NCI-H510A treated with DMSO at 0.1 percent for 48 hours (cell line): ENCODE data around the gene CASKIN2.
A peak's percentile ranks its signal among the peaks of the same experiment; 100 is the strongest.
"Not testable (repeated sequence)": the region's sequence is repeated elsewhere in the genome, so short reads cannot be mapped to it uniquely, and the experiment has no call there.

Experiments used
- DNase-seq: peaks from one replicate; lab custom pipeline; 2025; lab: John Stamatoyannopoulos, UW

The CASKIN2 gene

DNA sequence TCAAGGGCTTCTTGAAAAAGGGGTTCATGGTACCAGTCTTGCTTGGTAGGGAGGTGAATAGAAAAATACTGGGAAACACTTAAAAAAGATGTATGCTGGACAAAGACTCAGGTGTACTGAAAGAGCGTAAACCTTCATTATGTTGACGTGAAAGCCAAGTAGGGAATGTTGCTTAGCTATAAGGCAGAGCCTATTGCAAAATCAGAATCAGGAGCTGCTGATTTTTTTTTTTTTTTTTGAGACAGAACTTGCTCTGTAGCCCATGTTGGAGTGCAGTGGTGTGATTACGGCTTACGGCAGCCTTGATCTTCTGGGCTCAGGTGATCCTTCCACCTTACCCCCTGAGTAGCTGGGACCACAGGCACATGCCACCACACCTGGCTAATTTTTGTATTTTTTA, 55.0 kb downstream of the CASKIN2 start:
- DNase-seq, result no peak

DNA sequence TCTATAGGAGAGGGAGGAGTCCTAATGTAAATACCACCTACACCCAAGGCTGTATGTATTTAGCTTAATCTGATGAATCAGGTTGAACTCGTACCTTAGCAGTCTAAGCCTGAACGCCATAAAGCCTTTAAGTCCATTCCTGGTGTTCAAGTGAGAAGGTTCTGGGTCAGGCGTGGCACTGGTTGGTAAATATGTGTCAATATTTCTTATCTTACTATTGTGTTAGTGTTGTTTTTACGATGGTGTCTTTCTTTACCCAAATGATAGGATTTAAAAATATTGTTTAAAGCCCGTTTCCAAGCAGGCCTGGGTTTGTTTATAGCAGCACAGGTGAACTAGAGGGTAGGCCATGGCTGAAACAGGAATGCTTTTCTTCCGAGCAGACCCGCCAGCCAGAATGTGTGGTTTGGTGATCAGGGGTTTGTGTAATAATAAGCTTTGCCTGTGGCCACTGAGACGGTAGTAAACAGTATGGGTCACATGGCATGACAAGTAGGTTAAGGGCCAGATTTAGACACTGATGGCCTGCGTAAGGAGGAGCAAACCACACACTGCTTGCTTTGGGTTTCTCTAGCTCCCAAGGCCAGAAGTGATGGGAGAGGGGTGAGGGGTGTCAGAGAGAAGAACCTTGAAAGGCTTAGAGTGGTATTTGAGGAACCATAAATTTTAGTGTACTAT, 55.6 kb downstream of the CASKIN2 start:
- DNase-seq, result peak; percentile 27

DNA sequence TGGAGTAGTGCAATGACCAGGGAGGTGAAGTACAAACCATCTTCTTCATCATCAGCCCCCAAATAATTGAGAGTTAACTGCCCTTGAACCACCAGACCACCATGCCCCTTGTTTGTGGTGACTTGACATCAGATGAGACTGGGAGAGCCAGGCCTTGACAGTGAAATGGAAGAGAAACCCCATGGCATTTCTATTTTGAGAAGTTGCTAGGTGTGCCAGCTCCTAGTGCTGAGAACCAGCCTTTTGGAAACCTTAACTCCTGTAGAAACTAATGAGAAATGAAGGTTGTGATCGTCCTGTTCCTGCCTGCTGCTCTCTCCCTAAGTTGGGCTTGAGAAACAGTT, 56.1 kb downstream of the CASKIN2 start:
- DNase-seq, result peak; percentile 18

DNA sequence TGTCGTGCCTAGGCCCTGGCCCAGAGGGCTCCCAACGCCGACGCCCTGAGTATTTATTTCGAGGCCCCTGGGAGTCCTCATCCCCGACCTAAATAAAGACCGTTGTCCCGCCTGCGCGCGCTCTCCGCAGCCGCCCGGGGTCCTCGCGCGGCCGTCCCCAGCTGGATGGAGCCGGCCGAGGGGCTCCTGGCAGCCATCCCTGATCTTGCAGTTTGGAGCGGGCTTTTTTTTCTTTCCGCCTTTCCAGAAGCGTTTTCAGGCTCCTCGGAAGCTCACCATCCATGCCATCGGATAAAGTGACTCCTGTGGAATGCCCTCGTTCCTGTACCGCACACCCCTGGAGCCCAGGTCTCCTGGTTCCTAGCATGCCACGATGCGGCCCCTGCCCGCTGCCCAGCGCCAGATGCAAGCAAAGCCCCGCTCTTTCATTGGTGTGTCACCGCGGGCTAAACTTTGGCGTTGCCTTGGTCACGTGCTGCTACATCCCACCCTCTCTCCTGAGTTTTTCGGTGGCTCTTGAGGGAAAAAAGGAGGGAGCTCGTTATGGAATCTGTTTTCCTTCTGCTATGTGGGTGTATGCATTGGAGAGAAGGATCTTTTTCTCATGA, 58.2 kb downstream of the CASKIN2 start:
- DNase-seq, result peak; percentile 43

DNA sequence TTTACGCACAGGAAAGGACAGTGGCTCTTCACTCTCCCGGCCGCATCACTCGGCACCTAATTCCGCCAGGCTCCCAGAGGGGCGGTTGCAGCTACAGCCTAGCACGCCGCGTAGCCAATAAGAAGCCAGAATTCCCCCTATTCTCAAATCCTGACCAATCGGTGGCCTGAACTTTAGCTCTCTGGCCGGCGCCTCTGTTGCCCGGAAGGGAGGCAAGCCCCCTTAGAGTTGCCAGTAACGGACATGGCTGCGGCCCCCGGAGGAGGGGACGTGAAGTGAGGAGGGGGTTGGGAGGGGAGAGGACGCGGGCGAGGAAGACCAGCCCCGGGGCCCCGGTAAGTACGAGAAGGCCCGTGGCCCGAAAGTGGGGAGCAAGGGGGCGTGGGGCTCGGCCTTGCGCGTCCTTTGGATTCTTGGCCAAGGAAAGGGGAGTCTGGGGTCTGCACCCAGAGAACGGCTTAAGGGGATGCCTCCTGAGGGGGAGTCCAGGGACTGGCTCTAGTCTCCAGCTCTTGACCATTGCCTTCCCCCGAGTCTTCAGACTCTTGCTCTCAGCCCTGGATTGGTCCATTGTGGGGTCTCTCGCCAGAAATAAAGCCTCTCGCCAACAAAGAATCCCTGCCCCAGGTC, 58.8 kb downstream of the CASKIN2 start, which contains the start of gene TMEM94:
TSS of gene TMEM94 (plus strand) at position 219 of the 630 bp plus-strand sequence. CDS start 15,271 bp downstream, outside the sequence.
- peak; percentile 96 for DNase-seq

DNA sequence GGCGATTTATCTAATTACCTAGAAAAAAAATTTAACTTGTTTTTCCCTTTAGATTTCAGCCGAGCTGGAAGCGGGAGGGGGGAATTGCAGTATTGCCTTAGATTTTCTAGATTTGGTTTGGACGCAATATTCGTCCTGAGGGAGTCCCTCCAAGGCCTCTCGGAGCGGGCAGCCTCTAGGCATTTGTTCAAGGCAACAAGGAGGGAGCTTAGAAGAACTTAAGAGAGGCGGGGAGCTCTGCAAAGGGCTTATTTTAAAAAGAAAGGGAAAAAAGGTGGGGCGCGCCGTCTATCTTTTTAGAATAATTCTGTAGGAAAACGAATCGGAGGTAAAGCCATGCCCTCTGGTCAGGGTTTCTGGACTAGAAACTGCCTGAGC, 59.3 kb downstream of the CASKIN2 start:
- no peak for DNase-seq

DNA sequence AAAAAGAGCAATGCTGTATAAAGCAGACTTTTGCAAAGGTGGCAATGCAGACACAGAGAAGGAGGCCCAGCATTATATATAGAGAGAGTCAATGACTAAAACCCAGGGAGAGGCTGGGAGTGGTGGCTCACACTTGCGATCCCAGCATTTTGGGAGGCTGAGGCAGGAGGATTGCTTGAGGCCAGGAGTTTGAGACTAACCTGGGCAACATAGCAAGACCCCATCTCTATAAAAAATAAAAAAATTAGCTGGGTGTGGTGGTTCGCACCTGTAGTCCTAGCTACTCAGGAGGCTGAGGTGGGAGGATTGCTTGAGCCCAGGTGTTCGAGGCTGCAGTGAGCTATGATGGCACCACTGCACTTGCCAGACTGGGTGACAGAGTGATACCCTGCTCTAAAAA, 60.7 kb downstream of the CASKIN2 start:
- DNase-seq, result not testable (repeated sequence)

DNA sequence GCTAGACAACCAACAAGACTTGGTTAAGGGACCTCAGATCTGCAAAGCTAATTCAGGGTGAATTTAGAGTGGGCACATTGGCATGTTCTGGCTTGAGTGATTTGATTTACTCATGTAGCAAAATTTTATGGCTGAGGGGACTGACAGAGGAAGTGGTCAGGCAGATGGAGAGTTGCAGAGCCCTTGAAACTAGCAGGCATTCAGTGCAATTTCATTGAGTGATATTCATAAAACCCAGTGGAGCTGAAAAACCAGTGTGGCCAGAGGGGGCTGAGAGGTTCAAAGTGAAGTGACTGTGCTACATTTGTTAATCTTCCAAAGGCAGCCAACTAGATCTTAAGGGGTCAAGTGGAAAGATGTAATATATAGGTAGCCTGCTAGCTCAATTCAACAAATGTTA, 61.1 kb downstream of the CASKIN2 start:
- DNase-seq, result no peak

DNA sequence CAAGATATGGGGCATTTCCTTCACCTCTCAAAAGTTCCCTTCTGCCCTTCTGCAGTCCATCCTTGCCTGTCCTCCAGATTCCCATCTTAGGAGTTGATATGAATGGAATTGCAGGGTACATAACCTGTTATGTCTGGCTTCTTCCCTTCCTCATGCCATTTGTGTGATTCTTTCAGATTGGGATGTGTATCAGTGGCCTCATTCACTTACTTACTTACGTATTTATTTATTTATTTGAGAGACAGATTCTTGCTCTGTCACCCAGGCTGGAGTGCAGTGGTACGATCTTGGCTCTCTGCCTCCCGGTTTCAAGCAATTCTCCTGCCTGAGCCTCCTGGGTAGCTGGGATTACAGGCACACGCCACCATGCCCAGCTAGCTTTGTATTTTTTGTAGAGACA, 65.1 kb downstream of the CASKIN2 start:
- no peak for DNase-seq
